HepG2 (cell line): ENCODE measurements around the gene ZCCHC17. TPM values are rescaled to one million over a fixed set of nuclear protein-coding genes. Genes with fewer than 3 reads are reported as not detected.

ENCODE experiments used
- ARNT2 ChIP-seq: sonication (generic); formaldehyde crosslinking; IDR thresholded peaks from 2 replicates; pipeline ENCODE4 v1.8.0; 2022; ENCODE audit warnings: mild to moderate bottlenecking, low read depth, missing genetic modification reagents, moderate library complexity
- BATF2 ChIP-seq: sonication (generic); formaldehyde crosslinking; IDR thresholded peaks from 2 replicates; pipeline ENCODE4 v1.8.0; 2022; ENCODE audit warnings: mild to moderate bottlenecking, missing genetic modification reagents, moderate library complexity
- BRD4 ChIP-seq: sonication (generic); formaldehyde crosslinking; IDR thresholded peaks from 2 replicates; pipeline ENCODE4 v1.4.0; 2020; ENCODE audit warnings: missing genetic modification reagents
- CREB1 ChIP-seq, 2 experiments: fragments of 450-650 bp in 1 of 2; IDR thresholded peaks; 2 replicates each; pipeline ENCODE4 v1.6.1; 2016 to 2017; ENCODE audit warnings: control low read depth in 1 of 2, mild to moderate bottlenecking in 1 of 2, missing compliant biosample characterization in 1 of 2, missing genetic modification characterization in 1 of 2
- DNMT3B ChIP-seq: conservative IDR thresholded peaks from 2 replicates; pipeline ENCODE4 v1.6.1; 2016; ENCODE audit warnings: missing biosample characterization, control low read depth
- ETV6 ChIP-seq: sonication (generic); formaldehyde crosslinking; conservative IDR thresholded peaks from 2 replicates; pipeline ENCODE4 v1.4.0; 2020; ENCODE audit warnings: missing genetic modification reagents
- FOSL2 ChIP-seq: sonication (generic); formaldehyde crosslinking; IDR thresholded peaks from 2 replicates; pipeline ENCODE4 v1.4.0; 2020; ENCODE audit warnings: missing genetic modification reagents
- FOXC1 ChIP-seq: sonication (generic); formaldehyde crosslinking; IDR thresholded peaks from 2 replicates; pipeline ENCODE4 v1.8.0; 2022; ENCODE audit warnings: mild to moderate bottlenecking, missing genetic modification reagents, borderline replicate concordance
- GABPA ChIP-seq, 2 experiments: IDR thresholded peaks; 2 replicates each; pipeline ENCODE4 v1.6.1; 2011 to 2016; ENCODE audit warnings: low read depth in 2 of 2, low read length in 1 of 2, missing biosample characterization in 1 of 2, missing genetic modification characterization in 1 of 2
- HNF1B ChIP-seq: sonication (generic); formaldehyde crosslinking; IDR thresholded peaks from 2 replicates; pipeline ENCODE4 v1.5.1; 2020; ENCODE audit warnings: mild to moderate bottlenecking, moderate library complexity, missing genetic modification reagents
- MXD1 ChIP-seq: sonication (generic); formaldehyde crosslinking; IDR thresholded peaks from 2 replicates; pipeline ENCODE4 v1.4.0; 2020; ENCODE audit warnings: mild to moderate bottlenecking, missing genetic modification reagents
- RBFOX2 ChIP-seq: fragments of 200-400 bp; formaldehyde crosslinking; IDR thresholded peaks from 2 replicates; pipeline ENCODE4 v1.6.1; 2017; ENCODE audit warnings: low read depth, mild to moderate bottlenecking, low read length
- RFXANK ChIP-seq: IDR thresholded peaks from 2 replicates; pipeline ENCODE4 v1.6.1; 2016
- SALL1 ChIP-seq: sonication (generic); formaldehyde crosslinking; IDR thresholded peaks from 2 replicates; pipeline ENCODE4 v1.8.0; 2022; ENCODE audit warnings: mild to moderate bottlenecking, missing genetic modification reagents
- YEATS2 ChIP-seq: sonication (generic); formaldehyde crosslinking; IDR thresholded peaks from 2 replicates; pipeline ENCODE4 v1.4.0; 2020; ENCODE audit warnings: missing genetic modification reagents, borderline replicate concordance
- ZNF331 ChIP-seq: sonication (generic); formaldehyde crosslinking; IDR thresholded peaks from 2 replicates; pipeline ENCODE4 v1.4.0; 2020; ENCODE audit warnings: missing genetic modification reagents
- ZNF513 ChIP-seq: sonication (generic); formaldehyde crosslinking; conservative IDR thresholded peaks from 2 replicates; pipeline ENCODE4 v1.5.0; 2020; ENCODE audit warnings: missing genetic modification reagents
- ZNF547 ChIP-seq: sonication (generic); formaldehyde crosslinking; IDR thresholded peaks from 2 replicates; pipeline ENCODE4 v1.5.1; 2020; ENCODE audit warnings: mild to moderate bottlenecking, missing genetic modification reagents
- ZNF567 ChIP-seq: sonication (generic); formaldehyde crosslinking; IDR thresholded peaks from 2 replicates; pipeline ENCODE4 v1.8.1; 2023; ENCODE audit warnings: mild to moderate bottlenecking, missing genetic modification reagents, borderline replicate concordance
- ZNF660 ChIP-seq: sonication (generic); formaldehyde crosslinking; IDR thresholded peaks from 2 replicates; pipeline ENCODE4 v1.5.1; 2020; ENCODE audit warnings: mild to moderate bottlenecking, low read depth, missing genetic modification reagents, borderline replicate concordance
- ZNF816 ChIP-seq: sonication (generic); formaldehyde crosslinking; IDR thresholded peaks from 2 replicates; pipeline ENCODE4 v1.8.0; 2022; ENCODE audit warnings: missing genetic modification reagents, mild to moderate bottlenecking, borderline replicate concordance
- polyA plus RNA-seq, 8 experiments: library from polyadenylated mRNA; depleted of rRNA in 3 of 8; stranded (reverse) in 7 of 8; unstranded in 1 of 8; fragments of >200 nt; fragmentation: Illumina TruSeq in 4 of 8; extraction: Trizol in 4 of 8; gene quantifications; 2 replicates each; pipeline versions ENCODE4 v1.2.1 to v1.2.3, GENCODE V29; 2011 to 2016; ENCODE audit warnings: low read depth in 4 of 8, missing spikeins in 1 of 8, mixed read lengths in 1 of 8; ENCODE audit not compliant: insufficient read depth in 1 of 8
- total RNA-seq, 5 experiments: library from RNA; depleted of rRNA; stranded (reverse); fragments of >200 nt; fragmentation: Illumina TruSeq; extraction: Trizol; gene quantifications; 2 replicates each; pipeline ENCODE4 v1.2.3, GENCODE V29; 2016; ENCODE audit warnings: low read depth in 1 of 5
- TF ChIP-seq, protein P1 (sequence below), 2 experiments: sonication (generic) in 1 of 2; formaldehyde crosslinking in 1 of 2; IDR thresholded peaks; 2 replicates each; pipeline versions ENCODE4 v1.4.0 to v1.6.1; 2018 to 2020; ENCODE audit warnings: missing genetic modification reagents in 2 of 2, borderline replicate concordance in 1 of 2, low read depth in 1 of 2, mild to moderate bottlenecking in 1 of 2, missing biosample characterization in 1 of 2

The ZCCHC17 gene
- total and polyA plus RNA-seq, 2 of the 13 experiments (the other 11 are each of a cell fraction or from before 2014, with no cell fraction given): 20.5 to 53.0 TPM

- TF ChIP-seq BATF2: 0 out of 2 replicates have a peak, but pooled peaks have one; percentile 6
- TF ChIP-seq, protein P1, sequence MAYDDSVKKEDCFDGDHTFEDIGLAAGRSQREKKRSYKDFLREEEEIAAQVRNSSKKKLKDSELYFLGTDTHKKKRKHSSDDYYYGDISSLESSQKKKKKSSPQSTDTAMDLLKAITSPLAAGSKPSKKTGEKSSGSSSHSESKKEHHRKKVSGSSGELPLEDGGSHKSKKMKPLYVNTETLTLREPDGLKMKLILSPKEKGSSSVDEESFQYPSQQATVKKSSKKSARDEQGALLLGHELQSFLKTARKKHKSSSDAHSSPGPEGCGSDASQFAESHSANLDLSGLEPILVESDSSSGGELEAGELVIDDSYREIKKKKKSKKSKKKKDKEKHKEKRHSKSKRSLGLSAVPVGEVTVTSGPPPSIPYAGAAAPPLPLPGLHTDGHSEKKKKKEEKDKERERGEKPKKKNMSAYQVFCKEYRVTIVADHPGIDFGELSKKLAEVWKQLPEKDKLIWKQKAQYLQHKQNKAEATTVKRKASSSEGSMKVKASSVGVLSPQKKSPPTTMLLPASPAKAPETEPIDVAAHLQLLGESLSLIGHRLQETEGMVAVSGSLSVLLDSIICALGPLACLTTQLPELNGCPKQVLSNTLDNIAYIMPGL (CRISPR knock-in tag; IDR thresholded peaks at IDR 0.05; ENCODE audit: borderline replicate concordance in 1 of 2, low read depth in 1 of 2): peak; percentile 66 to 84
- peak; percentile 27; the same call in 1 of the 2 replicates for TF ChIP-seq FOXC1 (CRISPR knock-in tag)
- TF ChIP-seq ZNF547 (CRISPR knock-in tag): peak; percentile 62
- no peak; the same call in 1 of the 2 replicates for TF ChIP-seq ZNF567 (CRISPR knock-in tag)
- peak; percentile 68; the same call in 1 of the 2 replicates for TF ChIP-seq BRD4 (CRISPR knock-in tag)
- peak; percentile 83 for TF ChIP-seq RBFOX2
- TF ChIP-seq ETV6 (CRISPR knock-in tag): no peak
- peak; percentile 74 for TF ChIP-seq ARNT2 (CRISPR knock-in tag)
- peak; percentile 94; the same call in 1 of the 2 replicates for TF ChIP-seq RFXANK (CRISPR knock-in tag)
- peak; percentile 51; the same call in 1 of the 2 replicates for TF ChIP-seq HNF1B
- peak; percentile 59; the same call in 1 of the 2 replicates for TF ChIP-seq DNMT3B (CRISPR knock-in tag)
- TF ChIP-seq FOSL2 (CRISPR knock-in tag): peak; percentile 3; the same call in 1 of the 2 replicates
- TF ChIP-seq GABPA (IDR thresholded peaks at IDR 0.05; ENCODE audit: low read depth, low read length): peak; percentile 53
- TF ChIP-seq GABPA (CRISPR knock-in tag; IDR thresholded peaks at IDR 0.05; ENCODE audit: low read depth): peak; percentile 91
- peak; percentile 81 for TF ChIP-seq YEATS2 (CRISPR knock-in tag)
- peak; percentile 99 for TF ChIP-seq CREB1 (IDR thresholded peaks at IDR 0.05)
- peak; percentile 99 for TF ChIP-seq CREB1 (CRISPR knock-in tag; IDR thresholded peaks at IDR 0.05)
- 0 out of 2 replicates have a peak, but pooled peaks have one; percentile 56 for TF ChIP-seq ZNF816 (CRISPR knock-in tag)
- TF ChIP-seq ZNF331: peak; percentile 56
- peak; percentile 35 for TF ChIP-seq SALL1
- peak; percentile 84 for TF ChIP-seq MXD1 (CRISPR knock-in tag)
- TF ChIP-seq ZNF660 (CRISPR knock-in tag): no peak
- TF ChIP-seq ZNF513 (CRISPR knock-in tag): 0 out of 2 replicates have a peak, but pooled peaks have one; percentile 51
Observed at GRCh38 chr1:31296486-31297276, at the start of gene ZCCHC17, which contains the start of gene SNRNP40 (continued).
